ENCODE measurements around the gene IRX1. TPM values are rescaled to one million over a fixed set of nuclear protein-coding genes. Genes with fewer than 3 reads are reported as not detected.

IRX1 gene
- total and polyA plus RNA-seq, 2 of the 8 experiments (the other 6 are each of a cell fraction or from before 2014, with no cell fraction given): 2.6 to 3.9 TPM

- H3K27me3 ChIP-seq (replicated peaks in 1 of 4; ENCODE audit: control insufficient read depth in 3 of 4, extremely low read depth in 1 of 4, insufficient read depth in 3 of 4, low read length in 3 of 4): peaks cover 80 to 94% (median 86%) of the 10 kb centered on the region in 4 experiments
- peaks cover 0 to 45% (median 20%) of the 10 kb centered on the region in 4 experiments; a peak in 6 of 7 replicates for H3K4me1 ChIP-seq (replicated peaks in 1 of 4; ENCODE audit: control insufficient read depth in 3 of 4, insufficient read depth in 4 of 4, low read length in 3 of 4)
- WGBS, 2 experiments (ENCODE audit: extremely low coverage in 1 of 2, insufficient coverage in 1 of 2, insufficient read length in 1 of 2, insufficient replicate concordance in 2 of 2, low coverage in 1 of 2, low lambda C conversion rate in 2 of 2, missing lambda C conversion rate in 1 of 2): 3% methylated on average over 8 of the region's 8 CpGs; no CpG with 5 or more reads in 1 of the 2 experiments
- 0 out of 4 replicates have a peak, but pooled peaks cover 0 to 6% of the 10 kb centered on the region in 2 experiments for H3K79me2 ChIP-seq (ENCODE audit: control insufficient read depth in 1 of 2, insufficient read depth in 2 of 2, low read length in 2 of 2)
- no peak overlapping the region for H3K9ac ChIP-seq (replicated peaks in 1 of 4; ENCODE audit: extremely low read depth in 1 of 4, low read depth in 3 of 4, low read length in 3 of 4)
- H3K23me2 ChIP-seq (ENCODE audit: low read depth, low read length): peaks cover 34% of the 10 kb centered on the region; the same call in 1 of the 2 replicates
- no peak for DNase-seq (ENCODE audit: low read depth in 1 of 2, low spot score in 2 of 2)
- ChIA-PET POLR2A (ENCODE audit: partially characterized antibody) (no interaction called here), CTCF (ENCODE audit: partially characterized antibody) (interaction anchor here (0.5 to 1.1 kb wide), 3 partner anchors 24 to 208 kb away, joined by 3 to 4 read pairs (median 3); no protein-coding TSS in a partner anchor)
- no peak for TF ChIP-seq CHD1 (IDR thresholded peaks at IDR 0.05; ENCODE audit: low read depth, low read length)
- TF ChIP-seq EGR1 (IDR thresholded peaks at IDR 0.05; ENCODE audit: borderline replicate concordance, low read depth, low read length): no peak
- TF ChIP-seq BACH1 (IDR thresholded peaks at IDR 0.05; ENCODE audit: low read length): no peak
- no peak for TF ChIP-seq JUND (IDR thresholded peaks at IDR 0.05; ENCODE audit: low read length)
- TF ChIP-seq POU5F1 (IDR thresholded peaks at IDR 0.05; ENCODE audit: low read depth, low read length): no peak
- no peak for TF ChIP-seq MAFK (IDR thresholded peaks at IDR 0.05; ENCODE audit: low read depth, low read length)
- TF ChIP-seq BCL11A (IDR thresholded peaks at IDR 0.05; ENCODE audit: low read depth in 2 of 2, low read length in 2 of 2): no peak
- TF ChIP-seq GTF2F1 (IDR thresholded peaks at IDR 0.05; ENCODE audit: borderline replicate concordance, low read depth, low read length): no peak
- no peak for FAIRE-seq
- no peak overlapping the region for H3K14ac ChIP-seq (ENCODE audit: insufficient read length)
- H3K23ac ChIP-seq (ENCODE audit: insufficient read length): no peak overlapping the region
- no peak overlapping the region for H3K27ac ChIP-seq (ENCODE audit: low read depth, low read length)
- no peak overlapping the region for H3K56ac ChIP-seq (replicated peaks; ENCODE audit: insufficient read length, low read depth, low read length)
- no peak overlapping the region for H2AK5ac ChIP-seq (ENCODE audit: low read depth, low read length)
- no peak overlapping the region for H4K8ac ChIP-seq (ENCODE audit: extremely low read depth, insufficient read depth, low read length)
- H3K9me3 ChIP-seq (ENCODE audit: insufficient read depth in 2 of 2, low read depth in 1 of 2, low read length in 1 of 2): no peaks in the 10 kb centered on the region; a peak in 1 of 4 replicates
- H4K91ac ChIP-seq (replicated peaks; ENCODE audit: insufficient read length, low read length): no peak overlapping the region
- peak overlapping the region; percentile 81; a peak in 2 of 4 replicates for H3K4me2 ChIP-seq (ENCODE audit: insufficient read depth in 1 of 2, low read depth in 2 of 2, low read length in 2 of 2)
- H3K4me3 ChIP-seq (ENCODE audit: extremely low read depth in 1 of 4, insufficient read depth in 2 of 4, low read depth in 3 of 4, low read length in 4 of 4): peak overlapping the region; percentile 11 to 69 (median 52); a peak in 6 of 8 replicates
- H3K79me1 ChIP-seq (ENCODE audit: low read depth, low read length): no peaks in the 10 kb centered on the region
- H4K5ac ChIP-seq (ENCODE audit: insufficient read length, low read depth, low read length): no peak overlapping the region
- H3K36me3 ChIP-seq (ENCODE audit: control insufficient read depth in 2 of 4, insufficient read depth in 4 of 4, low read length in 3 of 4): peaks cover 0 to 3% (median 0%) of the 10 kb centered on the region in 4 experiments; a peak in 2 of 8 replicates
- H2BK15ac ChIP-seq (ENCODE audit: low read length): no peak overlapping the region
- H2AFZ ChIP-seq (ENCODE audit: low read length): no peak overlapping the region
- peaks cover 11 to 12% of the 10 kb centered on the region in 2 experiments for H4K20me1 ChIP-seq (replicated peaks in 1 of 2; ENCODE audit: control insufficient read depth in 1 of 2, insufficient read depth in 2 of 2, low read length in 2 of 2)
- no peak overlapping the region for H2BK20ac ChIP-seq (ENCODE audit: low read length)
- no peak overlapping the region for H2BK5ac ChIP-seq (ENCODE audit: low read depth, low read length)
- no peak overlapping the region for H3K4ac ChIP-seq (replicated peaks; ENCODE audit: insufficient read length, low read depth, low read length)
- no peak overlapping the region for H2BK12ac ChIP-seq (ENCODE audit: low read depth, low read length)
- no peak overlapping the region for H2BK120ac ChIP-seq (replicated peaks; ENCODE audit: low read depth, low read length)
- no peak overlapping the region; the same call in 1 of the 2 replicates for H3K18ac ChIP-seq (ENCODE audit: extremely low read depth, low read length)
These were observed 2.6 kb downstream of the IRX1 start for GRCh38 chr5:3598207-3598606.
